Heart left ventricle (tissue), 16 donors: Measurements from ENCODE around the gene CNTROB. TPM values are rescaled to one million over a fixed set of nuclear protein-coding genes. Genes with fewer than 3 reads are reported as not detected.

Source experiments
- ATAC-seq, 4 donors: fragments of 200-7000 bp; cut with Tn5 transposase; one replicate each; pipeline ENCODE4 v1.9.1; 2020 to 2022; ENCODE audit warnings: moderate library complexity in 4 of 4, mild to moderate bottlenecking in 3 of 4, moderate number of reproducible peaks in 1 of 4
- DNase-seq, 5 donors: peaks; one replicate each; pipeline ENCODE4 v3.0.0-alpha.2; 2020
- H3K27ac ChIP-seq, 12 donors: fragments of 200-600 bp; sonication (generic) in 4 of 12; one replicate each; pipeline versions ENCODE4 v1.5.0 to v1.8.0; 2016 to 2022; ENCODE audit warnings: mild to moderate bottlenecking in 2 of 12
- H3K27me3 ChIP-seq, 9 donors: fragments of 200-600 bp; sonication (generic) in 2 of 9; one replicate each; pipeline versions ENCODE4 v1.5.1 to v1.8.0; 2016 to 2022; ENCODE audit warnings: mild to moderate bottlenecking in 3 of 9
- H3K36me3 ChIP-seq, 9 donors: fragments of 200-600 bp; sonication (generic) in 2 of 9; one replicate each; pipeline versions ENCODE4 v1.5.0 to v1.8.0; 2018 to 2022; ENCODE audit warnings: mild to moderate bottlenecking in 2 of 9
- H3K4me1 ChIP-seq, 12 donors: fragments of 200-600 bp; sonication (generic) in 4 of 12; one replicate each; pipeline versions ENCODE4 v1.5.0 to v1.8.0; 2016 to 2022; ENCODE audit warnings: mild to moderate bottlenecking in 3 of 12
- H3K4me3 ChIP-seq, 12 donors: fragments of 200-600 bp; sonication (generic) in 4 of 12; one replicate each; pipeline versions ENCODE4 v1.5.0 to v1.8.0; 2017 to 2022; ENCODE audit warnings: mild to moderate bottlenecking in 9 of 12, moderate library complexity in 4 of 12
- H3K9me3 ChIP-seq, 12 donors: fragments of 200-600 bp; sonication (generic) in 4 of 12; one replicate each; pipeline versions ENCODE4 v1.5.0 to v1.8.0; 2016 to 2022; ENCODE audit warnings: mild to moderate bottlenecking in 1 of 12
- CTCF ChIP-seq, 12 donors: fragments of 200-600 bp; sonication (generic) in 4 of 12; IDR thresholded peaks; one replicate each; pipeline versions ENCODE4 v1.5.0 to v1.8.0; 2018 to 2022; ENCODE audit warnings: antibody characterized with exemption in 12 of 12, mild to moderate bottlenecking in 5 of 12
- POLR2A ChIP-seq, 2 donors: fragments of 450-650 bp; IDR thresholded peaks; one replicate each; pipeline ENCODE4 v1.6.1; 2017; ENCODE audit warnings: antibody characterized with exemption in 2 of 2, mild to moderate bottlenecking in 2 of 2, moderate library complexity in 2 of 2
- WGBS, 4 donors: extraction: QIAGEN DNeasy Blood & Tissue Kit in 2 of 4; methylation state at CpG; one replicate each; pipeline versions ENCODE4 v1.1.5 to v1.1.7; 2013 to 2018; 5-methylcytosine and 5-hydroxymethylcytosine counted together
- intact Hi-C, 10 donors: fragments of 100-400 bp; cut with DNase I; formaldehyde crosslinking; loops; one replicate each; pipeline versions ENCODE4 v1.11.1 to v1.14.2; 2022
- polyA plus RNA-seq, 2 donors: library from polyadenylated mRNA; stranded (reverse); fragments of 200-250 nt; gene quantifications; one replicate each; pipeline ENCODE4 v1.2.3, GENCODE V29; 2013
- total RNA-seq, 9 donors: library from RNA; depleted of rRNA in 2 of 9; stranded (reverse); fragments of >200 nt in 2 of 9; fragmentation: NEBNext Ultra II Directional in 3 of 9; extraction: Animal tissue kit (Norgen Biotek cat#: 25700) in 3 of 9; gene quantifications; one replicate each; pipeline versions ENCODE4 v1.1.0 to v1.2.4, GENCODE V29; 2016 to 2023
- donor health status: ischemic (EF 13 %, LVEDD 7.1; RV severe dilation, severe dysfunction).
- donor health status: healthy with polysubstance abuse.
- donor health status: DM: no; HTN: yes; CAD: no.
- donor health status: DM: no; HTN: no; CAD: no.
- donor health status: ischemic (EF 25% LVEDD 6.9; RV normal size, moderate dysfunction).
- donor health status: ischemic (EF 25% LVEDD 5.7; RV mildly dilated, moderate dysfunction).
- donor health status: healthy.
- donor health status: DM: yes; HTN: yes; CAD: no.
- donor health status: ischemic (EF 35%, LVEDD 5.7; RV mildly dilated, moderate dysfunction).
- donor health status: nonischemic (EF 11% LVEDD 7.7; RV severe dilation, severe dysfunction).
- donor health status: DM: yes; HTN: yes; CAD: no.
- donor health status: PGD.
- donor health status: ischemic (EF 29% LVEDD 5.4; RV normal size, mild dysfunction).
- donor health status: nonischemic (EF 23%, LVEDD 6.1; RV moderate dilation, normal function).

Gene CNTROB
- total and polyA plus RNA-seq, 11 donors = 7.9 to 19.2 (median 11.2) TPM

- Histone ChIP-seq H3K4me1 (peaks cover 0 to 19% (median 4%) of the 10 kb centered on the region in 12 donors), H3K27me3 (peaks cover 0 to 17% (median 0%) of the 10 kb centered on the region in 9 donors), H3K36me3 (no peaks in the 10 kb centered on the region), H3K4me3 (no peak overlapping the region), H3K9me3 (no peaks in the 10 kb centered on the region), H3K27ac (no peak overlapping the region)
- WGBS, 4 donors = 20 to 23% (median 20%) methylated on average over 5 of the region's 5 CpGs
- ATAC-seq (peak in 3 of 4 donors; percentile 64 to 83 (median 79)), DNase-seq (peak in 2 of 5 donors; percentile 53 to 67)
- intact Hi-C loops = loop anchor here (1.0 to 10.0 kb wide), 13 partner anchors 52 to 246 kb away; partner anchors contain the start of genes CNTROB (in 1 of the 10) and TRAPPC1 (in 1 of the 10)
- TF ChIP-seq POLR2A (IDR thresholded peaks at IDR 0.05) = no peak
- peak; percentile 63 to 81 (median 74) for TF ChIP-seq CTCF (IDR thresholded peaks at IDR 0.05)
These were observed 56.8 kb downstream of the CNTROB start for GRCh38 chr17:7988750-7989178.

GRCh38 chr17:7989781-7990655 is 58.0 kb downstream of the CNTROB start:
- TF ChIP-seq POLR2A (IDR thresholded peaks at IDR 0.05) (no peak), CTCF (IDR thresholded peaks at IDR 0.05) (peak; percentile 93 to 100 (median 95))
- intact Hi-C loops = loop anchor here (1.0 to 10.0 kb wide), 18 partner anchors 51 to 248 kb away; partner anchors contain the start of genes CNTROB (in 2 of the 10) and TRAPPC1 (in 2 of the 10)
- peak overlapping the region; percentile 16 to 75 (median 63) for H3K4me3 ChIP-seq
- peak overlapping the region in 5 of 12 donors; percentile 8 to 84 (median 62) for H3K27ac ChIP-seq
- H3K27me3 ChIP-seq = peaks cover 0 to 6% (median 0%) of the 10 kb centered on the region in 9 donors
- DNase-seq (peak; percentile 73 to 92 (median 83)), ATAC-seq (peak; percentile 54 to 87 (median 84))
- H3K9me3 ChIP-seq = no peaks in the 10 kb centered on the region
- WGBS, 4 donors = 4 to 6% (median 5%) methylated on average over 40 to 59 of the region's 59 CpGs
- H3K4me1 ChIP-seq = peaks cover 0 to 19% (median 5%) of the 10 kb centered on the region in 12 donors
- no peaks in the 10 kb centered on the region for H3K36me3 ChIP-seq

- no peak for ATAC-seq
- 91 to 100% (median 94%) methylated on average over 2 of the region's 2 CpGs for WGBS, 4 donors
- no peak for TF ChIP-seq POLR2A (IDR thresholded peaks at IDR 0.05)
- no peak for TF ChIP-seq CTCF (IDR thresholded peaks at IDR 0.05)
These were observed 60.5 kb downstream of the CNTROB start for GRCh38 chr17:7992516-7992915.

GRCh38 chr17:7992924-7993323 is 60.9 kb downstream of the CNTROB start:
- no peaks in the 10 kb centered on the region for H3K27me3 ChIP-seq
- no peak overlapping the region for H3K4me3 ChIP-seq
- no peaks in the 10 kb centered on the region for H3K9me3 ChIP-seq
- no peaks in the 10 kb centered on the region for H3K36me3 ChIP-seq
- intact Hi-C loops = loop anchor here in 4 of 10 donors (5.0 to 10.0 kb wide), 4 partner anchors 52 to 251 kb away; partner anchors contain the start of genes CNTROB (in 1 of the 4) and TRAPPC1 (in 1 of the 4)
- no peak overlapping the region for H3K27ac ChIP-seq
- TF ChIP-seq POLR2A (IDR thresholded peaks at IDR 0.05) (no peak), CTCF (IDR thresholded peaks at IDR 0.05) (no peak)
- peaks cover 0 to 23% (median 12%) of the 10 kb centered on the region in 12 donors for H3K4me1 ChIP-seq
- DNase-seq = no peak
- 80 to 90% (median 83%) methylated on average over 3 of the region's 3 CpGs for WGBS, 4 donors
- ATAC-seq = no peak

More at GRCh38 chr17:7992516-7992915, 60.5 kb downstream of the CNTROB start:
- DNase-seq = no peak
- peaks cover 0 to 22% (median 11%) of the 10 kb centered on the region in 12 donors for H3K4me1 ChIP-seq
- intact Hi-C loops = loop anchor here in 4 of 10 donors (5.0 to 10.0 kb wide), 4 partner anchors 52 to 250 kb away; partner anchors contain the start of genes CNTROB (in 1 of the 4) and TRAPPC1 (in 1 of the 4)
- H3K27me3 ChIP-seq = peaks cover 0 to 3% (median 0%) of the 10 kb centered on the region in 9 donors
- H3K27ac ChIP-seq = no peak overlapping the region
- no peak overlapping the region for H3K4me3 ChIP-seq
- no peaks in the 10 kb centered on the region for H3K9me3 ChIP-seq
- no peaks in the 10 kb centered on the region for H3K36me3 ChIP-seq
